NCI-H1694 (cell line): ENCODE results near the gene NEU2.

Source experiments
- DNase-seq: peaks from one replicate; lab custom pipeline; 2025; lab: John Stamatoyannopoulos, UW

Gene NEU2

DNA sequence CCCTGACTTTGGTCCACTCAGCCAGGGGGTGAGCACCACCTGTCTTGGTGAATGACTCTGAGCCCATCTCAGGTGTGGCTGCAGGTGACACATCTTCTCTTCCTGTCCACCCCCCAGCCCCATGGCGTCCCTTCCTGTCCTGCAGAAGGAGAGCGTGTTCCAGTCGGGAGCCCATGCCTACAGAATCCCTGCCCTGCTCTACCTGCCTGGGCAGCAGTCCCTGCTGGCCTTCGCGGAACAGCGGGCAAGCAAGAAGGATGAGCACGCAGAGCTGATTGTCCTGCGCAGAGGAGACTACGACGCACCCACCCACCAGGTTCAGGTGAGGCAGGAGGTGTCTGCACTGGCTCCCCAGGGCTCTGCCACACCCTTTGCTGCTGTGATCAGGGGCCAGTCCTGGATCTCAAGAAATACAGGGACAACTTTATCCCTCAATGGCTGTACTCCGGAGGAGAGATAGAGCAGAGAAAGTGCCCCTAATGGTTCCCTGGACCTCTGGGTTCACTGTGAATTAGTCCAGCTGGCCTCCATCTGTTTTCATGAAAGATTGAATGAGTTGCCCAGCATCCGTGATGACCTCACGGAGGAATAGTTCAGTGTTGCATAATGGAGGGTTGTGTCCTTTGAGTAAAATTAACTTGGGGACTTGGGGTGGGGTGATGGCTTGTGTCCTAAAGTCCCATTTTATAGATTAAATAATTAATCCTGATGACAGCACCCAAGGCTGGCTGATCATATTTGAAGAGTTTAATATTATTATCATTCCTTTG lies at the start of gene NEU2:
Gene NEU2, plus strand, starts transcription at position 122 of the 770 bp plus-strand sequence. Its CDS starts 0 bp downstream, at position 122.
- DNase-seq, result no peak

DNA sequence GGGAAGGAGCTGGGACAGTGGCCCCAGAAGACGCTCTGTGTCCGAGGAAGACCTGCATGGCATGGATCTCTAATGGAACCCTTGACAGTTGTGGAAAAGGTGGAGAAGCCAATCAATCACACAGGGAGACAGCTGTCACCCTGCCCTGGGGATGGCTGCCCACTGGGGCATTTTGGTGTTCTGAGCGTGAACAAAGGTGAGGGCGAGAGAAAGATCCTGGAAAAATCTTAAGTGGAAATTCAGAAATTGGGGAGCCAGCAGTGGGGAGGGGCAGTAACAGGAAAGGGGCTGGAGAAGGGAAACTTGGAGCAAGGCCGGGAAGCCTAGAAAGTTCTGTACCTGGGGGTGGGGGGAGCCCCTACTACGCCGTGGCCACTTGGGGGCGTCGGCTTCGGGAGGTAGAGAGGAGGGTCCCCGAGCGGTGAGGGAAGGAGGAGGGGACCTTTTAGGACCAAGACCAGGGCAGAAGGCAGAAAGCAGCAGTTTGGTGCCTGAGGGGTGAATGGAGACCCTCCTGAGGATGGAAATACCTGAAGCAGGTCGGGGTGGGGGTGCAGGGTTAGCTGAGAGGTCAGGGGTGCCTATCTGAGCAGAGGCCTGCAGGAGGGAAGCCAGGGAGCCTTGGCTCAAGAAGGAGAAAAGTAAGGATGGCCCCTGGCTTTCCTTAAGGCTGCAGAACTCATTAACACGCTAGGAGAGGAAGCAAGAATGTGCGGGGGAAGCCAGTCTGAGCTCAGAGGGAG lies 49.4 kb upstream of the NEU2 start:
- no peak for DNase-seq

DNA sequence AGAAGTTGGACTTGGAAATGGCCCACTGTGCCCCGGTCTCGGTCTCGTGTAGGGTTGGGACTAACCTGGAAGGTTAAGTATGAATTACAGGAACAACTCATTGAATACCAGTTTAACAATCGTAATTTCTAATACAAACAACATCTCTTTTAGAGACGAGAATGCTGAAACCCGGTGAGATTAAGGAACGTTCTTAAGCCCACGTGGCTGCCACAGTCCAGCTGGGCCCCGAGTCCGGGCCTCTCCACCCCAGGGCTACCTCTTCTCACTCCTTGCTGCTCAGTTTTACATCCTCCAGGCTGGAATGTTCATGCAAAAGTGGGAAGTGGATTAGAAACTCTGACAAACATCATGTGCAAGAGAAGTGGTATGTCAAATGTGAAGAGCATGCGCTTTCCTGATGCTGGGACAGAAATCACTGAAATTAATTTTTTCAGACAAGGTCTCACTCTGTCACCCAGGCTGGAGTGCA lies 48.8 kb upstream of the NEU2 start:
- DNase-seq, result no peak

- no peak for DNase-seq
Observed at GRCh38 chr2:232984451-232985207, 47.8 kb upstream of the NEU2 start.

GRCh38 chr2:232986155-232986554 lies 46.3 kb upstream of the NEU2 start:
- no peak for DNase-seq

DNA sequence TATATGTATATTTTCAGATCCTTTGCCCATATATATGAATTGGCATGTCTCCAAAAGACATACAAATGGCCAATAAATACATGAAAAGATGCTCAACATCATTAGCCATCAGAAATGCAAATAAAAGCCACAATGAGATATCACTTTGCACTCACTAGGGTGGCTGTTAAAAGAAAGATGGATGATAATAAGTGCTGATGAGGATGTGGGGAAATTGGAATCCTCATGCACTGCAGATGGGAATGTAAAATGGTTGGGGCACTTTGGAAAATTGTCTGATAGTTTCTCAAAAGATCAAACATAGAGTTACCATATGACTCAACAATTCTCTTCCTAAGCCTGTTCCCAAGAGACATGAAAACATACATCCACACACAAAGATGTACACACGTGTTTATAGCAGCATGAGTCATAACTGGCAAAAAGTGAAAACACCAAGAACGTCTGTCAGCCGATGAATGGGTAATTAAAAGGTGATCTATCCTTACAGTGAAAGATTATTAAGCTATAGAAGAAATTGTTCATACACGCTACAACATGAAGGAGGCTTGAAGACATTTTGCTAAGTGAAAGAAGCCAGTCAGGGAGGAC lies 39.1 kb upstream of the NEU2 start:
- DNase-seq, result no peak

- DNase-seq, result no peak
Observed at GRCh38 chr2:232994446-232994845, 38.0 kb upstream of the NEU2 start.

DNA sequence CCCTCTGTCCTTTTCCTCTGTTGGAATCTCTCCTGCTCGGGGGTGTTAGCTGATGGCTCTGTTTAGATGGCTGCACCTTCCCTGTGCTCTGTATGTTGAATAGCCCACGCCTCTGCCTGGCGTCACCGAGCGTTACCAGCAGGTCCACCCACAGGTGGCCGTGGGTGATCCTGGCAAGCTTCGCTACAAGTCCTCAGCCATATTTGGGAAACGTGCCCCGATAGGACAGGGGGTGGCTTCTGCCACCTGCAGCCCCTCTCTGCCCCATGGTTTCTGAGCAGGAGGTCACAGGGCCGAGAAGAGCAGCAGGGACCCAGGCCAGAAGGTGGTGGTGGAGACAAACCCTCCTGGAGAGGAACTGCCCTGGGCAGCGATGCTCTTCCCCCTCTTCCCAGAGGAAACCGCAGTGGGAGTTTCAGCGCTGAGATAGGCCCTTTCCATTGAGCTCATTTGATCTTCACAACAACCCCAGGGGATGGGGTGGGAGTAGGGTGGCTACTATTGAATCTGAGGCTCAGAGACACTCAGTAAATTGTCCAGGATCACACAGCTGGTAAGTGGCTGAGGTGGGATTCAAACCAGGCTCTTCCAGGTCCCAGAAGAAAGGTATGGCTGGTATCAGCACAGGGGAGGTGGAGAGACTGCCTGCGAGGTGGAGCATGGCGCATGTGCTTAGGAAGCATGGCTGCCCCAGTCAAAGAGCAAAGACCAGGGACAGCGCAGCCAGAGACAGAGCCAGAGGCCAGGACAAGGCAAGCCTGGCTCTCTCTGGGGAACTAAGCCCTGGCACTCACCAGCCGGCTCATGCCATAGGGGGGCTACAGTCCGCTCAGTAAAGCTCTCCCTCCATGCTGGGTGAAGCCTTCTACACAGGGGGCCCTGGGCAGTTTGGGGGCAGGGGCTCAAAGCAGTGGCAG lies 34.5 kb upstream of the NEU2 start:
- no peak for DNase-seq

GRCh38 chr2:232998666-232998985 lies 33.8 kb upstream of the NEU2 start:
- DNase-seq, result no peak

DNA sequence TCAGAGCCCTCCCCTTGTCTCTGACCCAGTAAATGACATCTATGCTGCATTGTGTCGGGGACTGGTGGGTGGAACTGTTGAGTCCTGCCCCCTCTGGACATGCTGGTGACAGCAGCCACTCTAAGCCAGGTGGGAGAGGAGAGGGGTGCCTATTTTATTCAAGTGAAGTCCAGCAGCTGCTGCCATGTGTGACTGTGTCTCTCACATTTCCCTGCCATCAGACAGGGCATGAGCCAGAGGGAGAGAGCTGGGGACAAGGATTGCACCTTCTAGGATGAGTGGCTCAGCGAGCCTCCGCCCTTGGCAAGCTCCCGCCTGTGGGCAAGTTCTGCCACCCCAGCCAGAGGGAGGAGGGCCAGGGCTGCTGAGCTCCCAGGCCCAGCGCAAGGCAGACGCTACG lies 33.1 kb upstream of the NEU2 start:
- no peak for DNase-seq

GRCh38 chr2:233000886-233001750 lies 31.4 kb upstream of the NEU2 start:
- DNase-seq, result no peak

GRCh38 chr2:233002829-233003657 lies 29.4 kb upstream of the NEU2 start:
- DNase-seq, result no peak

- no peak for DNase-seq
Observed at GRCh38 chr2:233003658-233004555, 28.6 kb upstream of the NEU2 start.

DNA sequence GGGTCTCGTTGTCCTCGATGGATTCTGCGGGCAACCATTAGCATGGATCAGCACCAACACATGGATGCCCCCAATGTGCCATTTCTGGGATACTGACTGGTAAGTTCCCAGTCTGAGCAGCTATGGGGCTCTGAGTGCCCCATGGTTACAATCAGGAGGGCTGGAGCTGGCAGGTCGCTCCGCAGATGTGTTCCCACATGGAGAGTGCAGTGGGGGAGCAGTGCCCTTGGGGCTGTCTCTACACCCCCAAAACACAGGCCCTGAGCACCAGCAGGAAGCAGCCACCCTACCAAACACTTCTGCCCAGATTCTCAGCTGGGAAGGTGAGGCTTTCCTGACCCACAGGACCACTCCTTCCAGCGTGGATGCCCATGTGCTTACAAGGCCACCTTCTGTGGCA lies 27.4 kb upstream of the NEU2 start:
- no peak for DNase-seq

DNA sequence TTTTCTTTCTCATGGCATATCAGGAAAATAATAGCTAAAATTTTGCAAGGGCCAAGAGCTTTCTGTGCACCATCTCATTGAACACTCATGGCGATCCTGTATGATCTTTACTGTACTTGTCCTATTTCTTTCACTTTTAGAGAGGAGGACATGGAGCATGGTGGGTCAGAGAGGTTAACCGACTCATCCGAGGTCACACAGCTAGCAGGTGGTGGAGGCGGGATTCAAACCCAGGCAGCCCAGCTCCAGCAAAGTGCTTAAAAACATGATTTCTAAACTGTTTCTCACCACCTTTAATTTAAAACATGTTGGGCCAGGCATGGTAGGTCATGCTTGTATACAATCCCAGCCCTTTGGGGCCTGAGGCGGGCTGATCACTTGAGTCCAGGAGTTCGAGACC lies 25.8 kb upstream of the NEU2 start:
- DNase-seq, result no peak

GRCh38 chr2:233007270-233007669 lies 25.2 kb upstream of the NEU2 start:
- no peak for DNase-seq

DNA sequence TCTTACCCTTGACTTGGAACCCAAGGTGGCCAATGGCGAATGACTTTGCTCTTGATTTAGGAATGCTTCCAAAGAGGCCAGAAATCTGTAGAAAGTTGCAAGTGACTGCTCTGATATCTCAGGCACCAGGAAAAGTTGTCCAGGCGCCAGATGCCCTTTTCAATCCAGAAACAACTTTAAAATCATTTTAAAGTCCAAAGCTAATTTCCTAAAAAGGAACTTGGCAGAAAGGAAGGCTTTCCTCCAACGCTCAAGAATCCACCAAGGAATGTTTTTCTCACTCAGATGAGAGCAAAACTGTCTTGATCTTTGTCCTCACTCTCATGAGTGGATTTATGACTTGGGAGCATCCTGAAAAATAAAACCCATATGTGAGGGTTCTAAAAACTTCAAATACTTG lies 24.7 kb upstream of the NEU2 start:
- no peak for DNase-seq

DNA sequence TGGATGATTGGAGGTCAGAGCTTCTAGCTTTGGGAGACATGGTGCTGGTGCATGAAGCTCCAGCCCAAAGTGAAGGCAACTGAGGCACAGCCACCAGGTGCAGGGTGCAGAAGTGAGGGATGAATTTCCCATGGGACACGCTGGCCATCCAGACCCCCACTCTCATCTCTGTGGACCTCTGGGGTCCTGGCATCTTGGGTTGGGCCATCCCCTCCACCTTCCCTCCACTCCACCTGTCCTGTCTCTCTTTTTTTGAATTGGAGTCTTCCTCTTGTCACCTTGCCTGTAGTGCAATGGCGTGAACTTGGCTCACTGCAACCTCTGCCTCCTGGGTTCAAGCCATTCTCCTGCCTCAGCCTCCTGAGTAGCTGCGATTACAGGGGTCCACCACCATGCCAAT lies 22.8 kb upstream of the NEU2 start:
- DNase-seq, result no peak
